Spleen (tissue), 7 donors: ENCODE data around the gene CLDN6.

Experiments used
- CTCF ChIP-seq, 11 experiments: fragments of 200-600 bp in 7 of 11; fragments of 450-650 bp in 4 of 11; sonication (generic) in 4 of 11; IDR thresholded peaks in 8 of 11; conservative IDR thresholded peaks in 3 of 11; 1 replicate in 7 of 11; 2 replicates in 4 of 11; pipeline versions ENCODE4 v1.4.0 to v1.8.0; 2016 to 2021; ENCODE audit warnings: antibody characterized with exemption in 11 of 11, inconsistent platforms in 4 of 11, mild to moderate bottlenecking in 1 of 11
- POLR2A ChIP-seq, 3 donors: fragments of 450-650 bp; IDR thresholded peaks; one replicate each; pipeline ENCODE4 v1.5.1; 2017; ENCODE audit warnings: antibody characterized with exemption in 3 of 3, mild to moderate bottlenecking in 1 of 3
- donor health status: DM: no; HTN: no; CAD: no; lungs with moderate emphysema.
- donor health status: DM: no; HTN: no; CAD: no.
- donor health status: DM: no; HTN: no; CAD: no.

GRCh38 chr16:3051009-3051408, 33.0 kb upstream of the CLDN6 start:
- TF ChIP-seq CTCF (IDR thresholded peaks at IDR 0.05 in 8 of 11, conservative IDR thresholded peaks at IDR 0.05 in 3 of 11) (no peak), POLR2A (IDR thresholded peaks at IDR 0.05) (no peak)
